Thyroid gland (tissue), 4 donors: ENCODE measurements around the gene PSD4. TPM values are rescaled to one million over a fixed set of nuclear protein-coding genes. Genes with fewer than 3 reads are reported as not detected.

ENCODE experiments used
- DNase-seq, 2 donors: peaks; one replicate each; pipeline ENCODE4 v3.0.0-alpha.2; 2019
- H3K27ac ChIP-seq, 3 donors: fragments of 200-600 bp; sonication (generic); 1 replicate in 2 of 3; 2 replicates in 1 of 3; pipeline ENCODE4 v1.5.1; 2016 to 2019; ENCODE audit warnings: mild to moderate bottlenecking in 1 of 3, moderate library complexity in 1 of 3
- H3K27me3 ChIP-seq: fragments of 200-600 bp; sonication (generic); one replicate; pipeline ENCODE4 v1.5.1; 2019
- H3K36me3 ChIP-seq, 2 donors: fragments of 200-600 bp; sonication (generic); one replicate each; pipeline ENCODE4 v1.5.1; 2016 to 2019
- H3K4me1 ChIP-seq, 2 donors: fragments of 200-600 bp; sonication (generic); one replicate each; pipeline ENCODE4 v1.5.1; 2017 to 2019
- H3K4me3 ChIP-seq, 3 donors: fragments of 200-600 bp; sonication (generic); replicated peaks in 1 of 3; 1 replicate in 2 of 3; 2 replicates in 1 of 3; pipeline ENCODE4 v1.5.1; 2016; ENCODE audit warnings: mild to moderate bottlenecking in 1 of 3
- H3K9me3 ChIP-seq: fragments of 200-600 bp; sonication (generic); one replicate; pipeline ENCODE4 v1.5.1; 2017
- CTCF ChIP-seq, 6 experiments: fragments of 200-600 bp in 3 of 6; fragments of 450-650 bp in 3 of 6; sonication (generic) in 3 of 6; IDR thresholded peaks; one replicate each; pipeline ENCODE4 v1.5.1; 2016 to 2019; ENCODE audit warnings: antibody characterized with exemption in 6 of 6, mild to moderate bottlenecking in 2 of 6, inconsistent platforms in 1 of 6, moderate library complexity in 1 of 6
- POLR2A ChIP-seq, 2 donors: fragments of 450-650 bp; IDR thresholded peaks; one replicate each; pipeline ENCODE4 v1.6.1; 2017; ENCODE audit warnings: antibody characterized with exemption in 2 of 2, mild to moderate bottlenecking in 2 of 2, moderate library complexity in 1 of 2
- WGBS, 2 donors: methylation state at CpG; one replicate each; pipeline ENCODE4 v1.1.5; 2017; 5-methylcytosine and 5-hydroxymethylcytosine counted together
- intact Hi-C: fragments of 100-400 bp; cut with DNase I; formaldehyde crosslinking; loops from one replicate; pipeline ENCODE4 v1.15.1; 2023
- total RNA-seq, 4 donors: library from RNA; depleted of rRNA; stranded (reverse); fragments of >200 nt; gene quantifications; one replicate each; pipeline ENCODE4 v1.2.3, GENCODE V29; 2016

The PSD4 gene
- total RNA-seq, 4 donors from 2014 or later = 63.7 to 136 (median 111) TPM

- Histone ChIP-seq H3K27me3 (no peaks in the 10 kb centered on the region), H3K4me3 (no peak overlapping the region), H3K4me1 (peaks cover 52 to 75% of the 10 kb centered on the region in 2 donors), H3K9me3 (no peaks in the 10 kb centered on the region), H3K27ac (peak overlapping the region; percentile 30 to 72 (median 49)), H3K36me3 (no peaks in the 10 kb centered on the region)
- no peak for DNase-seq
- TF ChIP-seq POLR2A (IDR thresholded peaks at IDR 0.05) (no peak), CTCF (IDR thresholded peaks at IDR 0.05) (no peak)
- intact Hi-C loops = loop anchor here (10.0 kb wide), 1 partner anchor 168 kb away; no protein-coding TSS in a partner anchor
- 75 to 80% methylated on average over 2 of the region's 2 CpGs for WGBS, 2 donors
These were observed 33.2 kb downstream of the PSD4 start for GRCh38 chr2:113207021-113207420.

GRCh38 chr2:113208396-113208795 is 34.6 kb downstream of the PSD4 start:
- TF ChIP-seq POLR2A (IDR thresholded peaks at IDR 0.05) (no peak), CTCF (IDR thresholded peaks at IDR 0.05) (no peak)
- Histone ChIP-seq H3K27ac (peak overlapping the region; percentile 92 to 97 (median 94)), H3K4me1 (peaks cover 57 to 76% of the 10 kb centered on the region in 2 donors), H3K9me3 (no peaks in the 10 kb centered on the region), H3K36me3 (no peaks in the 10 kb centered on the region), H3K4me3 (no peak overlapping the region), H3K27me3 (no peaks in the 10 kb centered on the region)
- 76 to 77% methylated on average over 5 of the region's 5 CpGs for whole genome bisulfite sequencing, 2 donors
- intact Hi-C loops = loop anchor here (10.0 kb wide), 1 partner anchor 166 kb away; no protein-coding TSS in a partner anchor
- no peak for DNase-seq

GRCh38 chr2:113209011-113209645 is 35.4 kb downstream of the PSD4 start:
- 32 to 45% methylated on average over 8 of the region's 8 CpGs for WGBS, 2 donors
- peak overlapping the region; percentile 92 to 97 (median 94) for H3K27ac ChIP-seq
- H3K4me1 ChIP-seq = peaks cover 61 to 81% of the 10 kb centered on the region in 2 donors
- H3K4me3 ChIP-seq = no peak overlapping the region
- intact Hi-C loops = loop anchor here (10.0 kb wide), 1 partner anchor 166 kb away; no protein-coding TSS in a partner anchor
- peak in 1 of 2 donors; percentile 36 for TF ChIP-seq POLR2A (IDR thresholded peaks at IDR 0.05)
- no peak for TF ChIP-seq CTCF (IDR thresholded peaks at IDR 0.05)
- H3K27me3 ChIP-seq = no peaks in the 10 kb centered on the region
- no peaks in the 10 kb centered on the region for H3K36me3 ChIP-seq
- DNase-seq = peak in 1 of 2 donors; percentile 41
- H3K9me3 ChIP-seq = no peaks in the 10 kb centered on the region

- no peak overlapping the region for H3K4me3 ChIP-seq
- peak overlapping the region; percentile 92 to 97 (median 94) for H3K27ac ChIP-seq
- H3K4me1 ChIP-seq = peaks cover 57 to 81% of the 10 kb centered on the region in 2 donors
- H3K27me3 ChIP-seq = no peaks in the 10 kb centered on the region
- H3K36me3 ChIP-seq = no peaks in the 10 kb centered on the region
- no peaks in the 10 kb centered on the region for H3K9me3 ChIP-seq
- intact Hi-C loops = loop anchor here (10.0 kb wide), 1 partner anchor 165 kb away; no protein-coding TSS in a partner anchor
- WGBS, 2 donors = 21 to 37% methylated on average over 14 to 15 of the region's 15 CpGs
- TF ChIP-seq POLR2A (IDR thresholded peaks at IDR 0.05) = peak in 1 of 2 donors; percentile 21
- no peak for TF ChIP-seq CTCF (IDR thresholded peaks at IDR 0.05)
- DNase-seq = peak; percentile 82 to 84
These were observed 35.9 kb downstream of the PSD4 start for GRCh38 chr2:113209646-113210171.
